WTC11 (cell line): ENCODE measurements around the gene LNX1. TPM values are rescaled to one million over a fixed set of nuclear protein-coding genes. Genes with fewer than 3 reads are reported as not detected.
A peak's percentile ranks its signal among the peaks of the same experiment; 100 is the strongest.

ENCODE experiments used
- ATAC-seq: fragments of 200-7000 bp; cut with Tn5 transposase; 2 replicates; pipeline ENCODE4 v1.10.0; 2021; ENCODE audit warnings: mild to moderate bottlenecking, moderate library complexity
- CTCF ChIA-PET: fragments of 300-600 bp; sonication (Branson Sonifier 250); formaldehyde crosslinking; loops from one replicate; lab custom pipeline; 2021; ENCODE audit warnings: antibody characterized with exemption; lab: Charles Lee
- POLR2A ChIA-PET: fragments of 350-600 bp; sonication (Branson Sonifier 250); formaldehyde crosslinking; loops from one replicate; lab custom pipeline; 2021; ENCODE audit warnings: antibody characterized with exemption; lab: Charles Lee
- DNase-seq: peaks from one replicate; pipeline ENCODE4 v3.0.0; 2021; ENCODE audit warnings: low spot score
- H3K27ac Mint-ChIP-seq: 2 replicates; pipeline ENCODE4 v1.8.0; 2021; ENCODE audit warnings: mixed read lengths
- H3K27me3 Mint-ChIP-seq: 2 replicates; pipeline ENCODE4 v1.8.0; 2021; ENCODE audit warnings: low read depth, mild to moderate bottlenecking, moderate library complexity, mixed read lengths
- H3K36me3 Mint-ChIP-seq: 2 replicates; pipeline ENCODE4 v1.8.0; 2021; ENCODE audit warnings: mixed read lengths
- H3K4me1 Mint-ChIP-seq: 2 replicates; pipeline ENCODE4 v1.8.0; 2022; ENCODE audit warnings: mixed read lengths
- H3K4me3 Mint-ChIP-seq: 2 replicates; pipeline ENCODE4 v1.8.0; 2021; ENCODE audit warnings: mild to moderate bottlenecking, moderate library complexity, mixed read lengths
- H3K9me3 Mint-ChIP-seq: 2 replicates; pipeline ENCODE4 v1.8.0; 2021; ENCODE audit warnings: mixed read lengths
- AFF4 ChIP-seq: sonication (generic); formaldehyde crosslinking; IDR thresholded peaks from 2 replicates; pipeline ENCODE4 v1.8.1; 2023; ENCODE audit warnings: mild to moderate bottlenecking, missing genetic modification reagents, borderline replicate concordance
- E2F5 ChIP-seq: sonication (generic); formaldehyde crosslinking; IDR thresholded peaks from 2 replicates; pipeline ENCODE4 v1.8.1; 2022; ENCODE audit warnings: mild to moderate bottlenecking, moderate library complexity, missing genetic modification reagents
- ELF4 ChIP-seq: sonication (generic); formaldehyde crosslinking; IDR thresholded peaks from 2 replicates; pipeline ENCODE4 v1.8.1; 2022; ENCODE audit warnings: low read depth, mild to moderate bottlenecking, moderate library complexity, missing genetic modification reagents
- FOXK1 ChIP-seq: sonication (generic); formaldehyde crosslinking; IDR thresholded peaks from 2 replicates; pipeline ENCODE4 v1.8.0; 2022; ENCODE audit warnings: mild to moderate bottlenecking, moderate library complexity, missing genetic modification reagents
- FOXP4 ChIP-seq: sonication (generic); formaldehyde crosslinking; IDR thresholded peaks from 2 replicates; pipeline ENCODE4 v1.8.0; 2022; ENCODE audit warnings: mild to moderate bottlenecking, missing genetic modification reagents
- PRRX2 ChIP-seq: fragments of 250-450 bp; sonication (Bioruptor Pico); IDR thresholded peaks from 2 replicates; pipeline ENCODE4 v1.8.0; 2021; ENCODE audit warnings: mild to moderate bottlenecking
- RELA ChIP-seq: sonication (generic); formaldehyde crosslinking; IDR thresholded peaks from 2 replicates; pipeline ENCODE4 v1.8.1; 2022; ENCODE audit warnings: missing genetic modification reagents, mild to moderate bottlenecking, borderline replicate concordance
- SOX15 ChIP-seq: fragments of 250-450 bp; sonication (Bioruptor Pico); IDR thresholded peaks from 2 replicates; pipeline ENCODE4 v1.9.0; 2021; ENCODE audit warnings: mild to moderate bottlenecking
- TCF7 ChIP-seq: sonication (generic); formaldehyde crosslinking; IDR thresholded peaks from 2 replicates; pipeline ENCODE4 v1.8.0; 2022; ENCODE audit warnings: mild to moderate bottlenecking, low read depth, missing genetic modification reagents, moderate library complexity
- TP53 ChIP-seq: sonication (generic); formaldehyde crosslinking; IDR thresholded peaks from 2 replicates; pipeline ENCODE4 v1.8.1; 2023; ENCODE audit warnings: mild to moderate bottlenecking, missing genetic modification reagents
- USF2 ChIP-seq: sonication (generic); formaldehyde crosslinking; IDR thresholded peaks from 2 replicates; pipeline ENCODE4 v1.8.1; 2023; ENCODE audit warnings: mild to moderate bottlenecking, missing genetic modification reagents, moderate library complexity
- ZNF396 ChIP-seq: fragments of 250-450 bp; sonication (Bioruptor Pico); IDR thresholded peaks from 2 replicates; pipeline ENCODE4 v1.8.0; 2021; ENCODE audit warnings: mild to moderate bottlenecking, moderate library complexity, borderline replicate concordance
- ZNF423 ChIP-seq: fragments of 250-450 bp; sonication (Bioruptor Pico); IDR thresholded peaks from 2 replicates; pipeline ENCODE4 v2.1.2; 2022; ENCODE audit warnings: mild to moderate bottlenecking, moderate library complexity
- ZSCAN18 ChIP-seq: fragments of 250-450 bp; sonication (Bioruptor Pico); IDR thresholded peaks from 2 replicates; pipeline ENCODE4 v2.1.2; 2022; ENCODE audit warnings: mild to moderate bottlenecking, moderate library complexity
- total RNA-seq: library from RNA; stranded (reverse); gene quantifications from 3 replicates; pipeline ENCODE4 v1.2.3, GENCODE V29; 2021
- TF ChIP-seq, protein P1 (sequence below): sonication (generic); formaldehyde crosslinking; IDR thresholded peaks from 2 replicates; pipeline ENCODE4 v1.8.0; 2022; ENCODE audit warnings: mild to moderate bottlenecking, missing genetic modification reagents

LNX1 gene
- total RNA-seq, 1 experiment from 2014 or later, result 5.9 TPM

DNA sequence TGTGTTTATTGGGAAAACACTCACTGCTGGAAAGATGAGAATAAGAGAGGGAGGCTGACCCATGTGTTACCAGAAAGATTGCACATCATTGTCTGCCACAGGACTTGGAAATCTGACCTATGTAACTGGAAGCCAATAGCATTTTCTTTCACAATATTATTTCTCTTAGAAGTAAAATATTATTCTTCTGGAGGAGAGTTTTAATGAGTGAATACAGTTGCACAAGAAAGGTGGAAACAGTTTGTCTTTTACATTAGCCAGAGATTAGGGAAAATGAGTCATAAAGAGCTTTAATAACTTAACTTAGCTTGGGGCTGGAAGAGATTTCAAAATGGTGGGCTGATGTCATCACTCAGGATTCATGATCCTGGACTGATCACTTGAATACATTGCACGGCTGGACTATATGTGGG lies 31.5 kb upstream of the LNX1 start (continued):
- no peak for TF ChIP-seq ELF4 (CRISPR knock-in tag)

GRCh38 chr4:53620956-53621355 lies 29.7 kb upstream of the LNX1 start:
- TF ChIP-seq FOXK1 (CRISPR knock-in tag) (no peak), TP53 (CRISPR knock-in tag) (no peak), PRRX2 (CRISPR knock-in tag) (no peak), E2F5 (CRISPR knock-in tag) (no peak), AFF4 (CRISPR knock-in tag) (no peak), USF2 (CRISPR knock-in tag) (no peak), RELA (CRISPR knock-in tag) (no peak), TCF7 (no peak)
- TF ChIP-seq, all 79 proteins: peak for 0
- H3K27me3 Mint-ChIP-seq, result peaks cover 4% of the 10 kb centered on the region; the same call in 1 of the 2 replicates
- no peaks in the 10 kb centered on the region for H3K36me3 Mint-ChIP-seq
- no peak overlapping the region for H3K4me3 Mint-ChIP-seq
- H3K27ac Mint-ChIP-seq, result no peak overlapping the region
- peak; percentile 60; the same call in 1 of the 2 replicates for ATAC-seq
- POLR2A ChIA-PET, result no interaction called here
- DNase-seq, result no peak
- H3K4me1 Mint-ChIP-seq, result no peaks in the 10 kb centered on the region; the same call in 1 of the 2 replicates
- H3K9me3 Mint-ChIP-seq, result peaks cover 8% of the 10 kb centered on the region
- CTCF ChIA-PET, result interaction anchor here (1.1 kb wide), 1 partner anchor 131 kb away, joined by 4 read pairs; no protein-coding TSS in a partner anchor

GRCh38 chr4:53619431-53619830 lies 28.1 kb upstream of the LNX1 start:
- ChIA-PET CTCF (interaction anchor here (1.2 kb wide), 1 partner anchor 87 kb away, joined by 3 read pairs; no protein-coding TSS in a partner anchor), POLR2A (no interaction called here)
- peaks cover 6% of the 10 kb centered on the region for H3K4me1 Mint-ChIP-seq

More at GRCh38 chr4:53619431-53619830, 28.1 kb upstream of the LNX1 start:
- Mint-ChIP-seq H3K36me3 (no peaks in the 10 kb centered on the region), H3K27me3 (peaks cover 4% of the 10 kb centered on the region; the same call in 1 of the 2 replicates), H3K9me3 (peaks cover 6% of the 10 kb centered on the region), H3K4me3 (no peak overlapping the region), H3K27ac (no peak overlapping the region)
- no peak for DNase-seq
- no peak for TF ChIP-seq ZNF396 (CRISPR knock-in tag)
- TF ChIP-seq ZSCAN18 (CRISPR knock-in tag), result no peak
- no peak for TF ChIP-seq SOX15 (CRISPR knock-in tag)
- no peak for TF ChIP-seq FOXP4 (CRISPR knock-in tag)
- TF ChIP-seq ZNF423, result no peak
- TF ChIP-seq, protein P1, sequence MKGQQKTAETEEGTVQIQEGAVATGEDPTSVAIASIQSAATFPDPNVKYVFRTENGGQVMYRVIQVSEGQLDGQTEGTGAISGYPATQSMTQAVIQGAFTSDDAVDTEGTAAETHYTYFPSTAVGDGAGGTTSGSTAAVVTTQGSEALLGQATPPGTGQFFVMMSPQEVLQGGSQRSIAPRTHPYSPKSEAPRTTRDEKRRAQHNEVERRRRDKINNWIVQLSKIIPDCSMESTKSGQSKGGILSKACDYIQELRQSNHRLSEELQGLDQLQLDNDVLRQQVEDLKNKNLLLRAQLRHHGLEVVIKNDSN (CRISPR knock-in tag), result no peak
- ATAC-seq, result no peak
